HepG2 (cell line): ENCODE results near the gene CCDC160. TPM values are rescaled to one million over a fixed set of nuclear protein-coding genes. Genes with fewer than 3 reads are reported as not detected.

Experiments used
- ATAC-seq: fragments of 200-7000 bp; cut with Tn5 transposase; 3 replicates; pipeline ENCODE4 v1.9.1; 2020; ENCODE audit warnings: mild to moderate bottlenecking, moderate library complexity
- BruUV-seq: library from RNA; stranded (reverse); fragments of 400-500 nt; replicated peaks from 2 replicates; lab custom pipeline; 2021; lab: Mats Ljungman, UMichigan
- CTCF ChIA-PET: fragments of 300-600 bp; formaldehyde crosslinking; extraction: SDS; loops from one replicate; lab custom pipeline; 2021; ENCODE audit warnings: low total read pairs, inconsistent platforms, low intra/inter-chr PET ratio; lab: Yijun Ruan, JAX
- POLR2A ChIA-PET: fragments of 350-600 bp; sonication (Branson Sonifier 250); formaldehyde crosslinking; loops from one replicate; lab custom pipeline; 2020; ENCODE audit warnings: antibody characterized with exemption, inconsistent platforms; lab: Yijun Ruan, JAX
- DNase-seq: peaks from one replicate; pipeline ENCODE4 v3.0.0-alpha.2; 2015; ENCODE audit warnings: low spot score
- FAIRE-seq: peaks from 3 replicates; lab custom pipeline; 2011; peaks lifted over from hg19 to GRCh38; lab: Jason Lieb, UNC
- H2AFZ ChIP-seq: one replicate; pipeline ENCODE4 v1.6.1; 2011; ENCODE audit warnings: low read length, inconsistent platforms
- H3K27ac ChIP-seq: fragments of 300-600 bp; 3 replicates; pipeline ENCODE4 v1.8.0; 2011; ENCODE audit warnings: mixed run types, mild to moderate bottlenecking, mixed read lengths, low read length, inconsistent platforms; ENCODE audit not compliant: insufficient read depth; ENCODE audit errors: extremely low read length
- H3K27me3 ChIP-seq, 2 experiments: fragments of 200-600 bp in 1 of 2; 2 replicates in 1 of 2; 3 replicates in 1 of 2; pipeline versions ENCODE4 v1.6.0 to v1.8.0; 2011; ENCODE audit warnings: low read length in 2 of 2, mild to moderate bottlenecking in 2 of 2, moderate library complexity in 2 of 2, inconsistent platforms in 1 of 2; ENCODE audit not compliant: insufficient read depth in 2 of 2, control insufficient read depth in 1 of 2
- H3K36me3 ChIP-seq, 2 experiments: fragments of 200-600 bp in 1 of 2; replicated peaks in 1 of 2; 2 replicates in 1 of 2; 3 replicates in 1 of 2; pipeline versions ENCODE4 v1.5.1 to v1.8.0; 2011; ENCODE audit warnings: low read length in 2 of 2, inconsistent platforms in 1 of 2; ENCODE audit not compliant: insufficient read depth in 2 of 2, control insufficient read depth in 1 of 2
- H3K4me1 ChIP-seq: 2 replicates; pipeline ENCODE4 v1.5.1; 2012; ENCODE audit warnings: low read length, inconsistent platforms; ENCODE audit not compliant: insufficient read depth
- H3K4me2 ChIP-seq: 2 replicates; pipeline ENCODE4 v1.6.0; 2011; ENCODE audit warnings: low read depth, low read length, inconsistent platforms
- H3K4me3 ChIP-seq, 3 experiments: fragments of 200-600 bp in 1 of 3; sonication (generic), shearing (Covaris generic) in 1 of 3; replicated peaks in 1 of 3; 2 replicates each; pipeline ENCODE4 v1.5.1; 2011 to 2016; ENCODE audit warnings: low read length in 3 of 3, inconsistent platforms in 2 of 3, low read depth in 2 of 3, mild to moderate bottlenecking in 2 of 3, control low read depth in 1 of 3, mixed read lengths in 1 of 3; ENCODE audit not compliant: insufficient read depth in 1 of 3
- H3K79me2 ChIP-seq: one replicate; pipeline ENCODE4 v1.6.1; 2011; ENCODE audit warnings: low read length, inconsistent platforms; ENCODE audit not compliant: insufficient read depth
- H3K9ac ChIP-seq: 2 replicates; pipeline ENCODE4 v1.6.0; 2011; ENCODE audit warnings: mild to moderate bottlenecking, low read depth, low read length, inconsistent platforms; ENCODE audit not compliant: insufficient read depth
- H3K9me3 ChIP-seq: 2 replicates; pipeline ENCODE4 v1.5.1; 2012; ENCODE audit warnings: mild to moderate bottlenecking, low read length
- H4K20me1 ChIP-seq: 2 replicates; pipeline ENCODE4 v1.6.0; 2011; ENCODE audit warnings: inconsistent platforms, mild to moderate bottlenecking, low read length, moderate library complexity; ENCODE audit not compliant: insufficient read depth
- GLI4 ChIP-seq: sonication (generic); formaldehyde crosslinking; IDR thresholded peaks from 2 replicates; pipeline ENCODE4 v1.5.1; 2020; ENCODE audit warnings: missing genetic modification reagents, mild to moderate bottlenecking, moderate library complexity, borderline replicate concordance
- HMG20A ChIP-seq: IDR thresholded peaks from 2 replicates; pipeline ENCODE4 v1.6.1; 2016; ENCODE audit warnings: borderline replicate concordance
- ISX ChIP-seq: sonication (generic); formaldehyde crosslinking; conservative IDR thresholded peaks from 2 replicates; pipeline ENCODE4 v1.5.0; 2020; ENCODE audit warnings: missing genetic modification reagents
- KLF16 ChIP-seq, 2 experiments: sonication (generic) in 1 of 2; formaldehyde crosslinking in 1 of 2; IDR thresholded peaks; 2 replicates each; pipeline versions ENCODE4 v1.6.1 to v1.8.0; 2016 to 2023; ENCODE audit warnings: missing genetic modification reagents in 2 of 2, missing compliant biosample characterization in 1 of 2
- ZNF274 ChIP-seq: sonication (generic); formaldehyde crosslinking; IDR thresholded peaks from 2 replicates; pipeline ENCODE4 v1.5.1; 2020; ENCODE audit warnings: mild to moderate bottlenecking, missing genetic modification reagents
- ZNF292 ChIP-seq: sonication (generic); formaldehyde crosslinking; IDR thresholded peaks from 2 replicates; pipeline ENCODE4 v1.8.1; 2022; ENCODE audit warnings: mild to moderate bottlenecking, low read depth, missing genetic modification reagents, borderline replicate concordance
- ZNF724P ChIP-seq: sonication (generic); formaldehyde crosslinking; IDR thresholded peaks from 2 replicates; pipeline ENCODE4 v1.8.0; 2022; ENCODE audit warnings: missing genetic modification reagents, borderline replicate concordance
- ZNF746 ChIP-seq: sonication (generic); formaldehyde crosslinking; IDR thresholded peaks from 2 replicates; pipeline ENCODE4 v1.8.0; 2022; ENCODE audit warnings: mild to moderate bottlenecking, missing genetic modification reagents
- ZNF749 ChIP-seq: sonication (generic); formaldehyde crosslinking; IDR thresholded peaks from 2 replicates; pipeline ENCODE4 v1.8.0; 2022; ENCODE audit warnings: mild to moderate bottlenecking, missing genetic modification reagents, moderate library complexity, borderline replicate concordance
- ZNF841 ChIP-seq: sonication (generic); formaldehyde crosslinking; IDR thresholded peaks from 2 replicates; pipeline ENCODE4 v1.8.1; 2023; ENCODE audit warnings: missing genetic modification reagents, borderline replicate concordance
- WGBS: methylation state at CpG from one replicate; pipeline ENCODE4 v1.1.6; 2017; ENCODE audit warnings: low lambda C conversion rate; 5-methylcytosine and 5-hydroxymethylcytosine counted together
- in situ Hi-C: cut with HindIII; loops from 2 replicates; pipeline ENCODE4 v1.10.0; 2017; ENCODE audit warnings: low pct_unique_long_range_greater_than_20kb; ENCODE audit not compliant: extremely low pct_ligation_motif_present
- intact Hi-C: fragments of 100-400 bp; cut with micrococcal nuclease; formaldehyde crosslinking; loops from one replicate; pipeline ENCODE4 v1.10.0; 2022; ENCODE audit not compliant: unreplicated experiment
- polyA plus RNA-seq, 8 experiments: library from polyadenylated mRNA; depleted of rRNA in 3 of 8; stranded (reverse) in 7 of 8; unstranded in 1 of 8; fragments of >200 nt; fragmentation: Illumina TruSeq in 4 of 8; extraction: Trizol in 4 of 8; gene quantifications; 2 replicates each; pipeline versions ENCODE4 v1.2.1 to v1.2.3, GENCODE V29; 2011 to 2016; ENCODE audit warnings: low read depth in 4 of 8, missing spikeins in 1 of 8, mixed read lengths in 1 of 8; ENCODE audit not compliant: insufficient read depth in 1 of 8
- total RNA-seq, 5 experiments: library from RNA; depleted of rRNA; stranded (reverse); fragments of >200 nt; fragmentation: Illumina TruSeq; extraction: Trizol; gene quantifications; 2 replicates each; pipeline ENCODE4 v1.2.3, GENCODE V29; 2016; ENCODE audit warnings: low read depth in 1 of 5
- TF ChIP-seq, protein P1 (sequence below): sonication (generic); formaldehyde crosslinking; IDR thresholded peaks from 2 replicates; pipeline ENCODE4 v1.8.0; 2022; ENCODE audit warnings: missing genetic modification reagents, mild to moderate bottlenecking, moderate library complexity, borderline replicate concordance
- TF ChIP-seq, protein P2 (sequence below): sonication (generic); formaldehyde crosslinking; conservative IDR thresholded peaks from 2 replicates; pipeline ENCODE4 v1.5.0; 2020; ENCODE audit warnings: missing genetic modification reagents
- TF ChIP-seq, protein P3 (sequence below): sonication (generic); formaldehyde crosslinking; IDR thresholded peaks from 2 replicates; pipeline ENCODE4 v1.4.0; 2020; ENCODE audit warnings: missing genetic modification reagents

Gene CCDC160
- total and polyA plus RNA-seq, 2 of the 13 experiments (the other 11 are each of a cell fraction or from before 2014, with no cell fraction given): not detected

DNA sequence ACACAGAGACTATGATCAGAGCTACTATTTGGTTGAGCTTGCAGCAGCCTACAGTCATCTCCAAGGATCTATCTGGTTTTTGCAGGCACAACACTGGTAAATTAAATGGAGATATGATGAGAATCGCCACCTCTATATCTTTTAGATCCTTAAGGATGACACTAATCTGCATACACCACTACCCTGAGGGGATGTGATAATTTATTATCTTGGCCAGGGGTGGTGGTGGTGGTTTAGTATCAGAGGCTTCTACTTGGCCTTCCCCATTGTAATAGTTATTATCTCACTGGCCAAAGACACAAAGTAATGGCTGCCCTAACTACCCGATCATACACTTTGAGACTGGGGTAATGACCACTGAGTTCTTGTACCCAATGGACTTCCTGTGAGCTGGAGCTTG is 21.2 kb downstream of the CCDC160 start:
- no peak overlapping the region for H3K27ac ChIP-seq
- DNase-seq (no peak), FAIRE-seq (no peak), ATAC-seq (no peak)
- ChIA-PET CTCF (no interaction called here), POLR2A (no interaction called here)
- TF ChIP-seq ZNF841 (CRISPR knock-in tag) (no peak), KLF16 (CRISPR knock-in tag; IDR thresholded peaks at IDR 0.05) (no peak), ZNF746 (CRISPR knock-in tag) (no peak), ZNF292 (CRISPR knock-in tag) (no peak), ZNF724P (CRISPR knock-in tag) (no peak), ZNF749 (no peak), GLI4 (CRISPR knock-in tag) (no peak), ZNF274 (CRISPR knock-in tag) (no peak), HMG20A (CRISPR knock-in tag) (no peak), ISX (CRISPR knock-in tag) (no peak)
- TF ChIP-seq, protein P1, sequence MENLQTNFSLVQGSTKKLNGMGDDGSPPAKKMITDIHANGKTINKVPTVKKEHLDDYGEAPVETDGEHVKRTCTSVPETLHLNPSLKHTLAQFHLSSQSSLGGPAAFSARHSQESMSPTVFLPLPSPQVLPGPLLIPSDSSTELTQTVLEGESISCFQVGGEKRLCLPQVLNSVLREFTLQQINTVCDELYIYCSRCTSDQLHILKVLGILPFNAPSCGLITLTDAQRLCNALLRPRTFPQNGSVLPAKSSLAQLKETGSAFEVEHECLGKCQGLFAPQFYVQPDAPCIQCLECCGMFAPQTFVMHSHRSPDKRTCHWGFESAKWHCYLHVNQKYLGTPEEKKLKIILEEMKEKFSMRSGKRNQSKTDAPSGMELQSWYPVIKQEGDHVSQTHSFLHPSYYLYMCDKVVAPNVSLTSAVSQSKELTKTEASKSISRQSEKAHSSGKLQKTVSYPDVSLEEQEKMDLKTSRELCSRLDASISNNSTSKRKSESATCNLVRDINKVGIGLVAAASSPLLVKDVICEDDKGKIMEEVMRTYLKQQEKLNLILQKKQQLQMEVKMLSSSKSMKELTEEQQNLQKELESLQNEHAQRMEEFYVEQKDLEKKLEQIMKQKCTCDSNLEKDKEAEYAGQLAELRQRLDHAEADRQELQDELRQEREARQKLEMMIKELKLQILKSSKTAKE (CRISPR knock-in tag): no peak
- TF ChIP-seq, protein P2, sequence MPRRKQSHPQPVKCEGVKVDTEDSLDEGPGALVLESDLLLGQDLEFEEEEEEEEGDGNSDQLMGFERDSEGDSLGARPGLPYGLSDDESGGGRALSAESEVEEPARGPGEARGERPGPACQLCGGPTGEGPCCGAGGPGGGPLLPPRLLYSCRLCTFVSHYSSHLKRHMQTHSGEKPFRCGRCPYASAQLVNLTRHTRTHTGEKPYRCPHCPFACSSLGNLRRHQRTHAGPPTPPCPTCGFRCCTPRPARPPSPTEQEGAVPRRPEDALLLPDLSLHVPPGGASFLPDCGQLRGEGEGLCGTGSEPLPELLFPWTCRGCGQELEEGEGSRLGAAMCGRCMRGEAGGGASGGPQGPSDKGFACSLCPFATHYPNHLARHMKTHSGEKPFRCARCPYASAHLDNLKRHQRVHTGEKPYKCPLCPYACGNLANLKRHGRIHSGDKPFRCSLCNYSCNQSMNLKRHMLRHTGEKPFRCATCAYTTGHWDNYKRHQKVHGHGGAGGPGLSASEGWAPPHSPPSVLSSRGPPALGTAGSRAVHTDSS (CRISPR knock-in tag): no peak
- TF ChIP-seq, protein P3, sequence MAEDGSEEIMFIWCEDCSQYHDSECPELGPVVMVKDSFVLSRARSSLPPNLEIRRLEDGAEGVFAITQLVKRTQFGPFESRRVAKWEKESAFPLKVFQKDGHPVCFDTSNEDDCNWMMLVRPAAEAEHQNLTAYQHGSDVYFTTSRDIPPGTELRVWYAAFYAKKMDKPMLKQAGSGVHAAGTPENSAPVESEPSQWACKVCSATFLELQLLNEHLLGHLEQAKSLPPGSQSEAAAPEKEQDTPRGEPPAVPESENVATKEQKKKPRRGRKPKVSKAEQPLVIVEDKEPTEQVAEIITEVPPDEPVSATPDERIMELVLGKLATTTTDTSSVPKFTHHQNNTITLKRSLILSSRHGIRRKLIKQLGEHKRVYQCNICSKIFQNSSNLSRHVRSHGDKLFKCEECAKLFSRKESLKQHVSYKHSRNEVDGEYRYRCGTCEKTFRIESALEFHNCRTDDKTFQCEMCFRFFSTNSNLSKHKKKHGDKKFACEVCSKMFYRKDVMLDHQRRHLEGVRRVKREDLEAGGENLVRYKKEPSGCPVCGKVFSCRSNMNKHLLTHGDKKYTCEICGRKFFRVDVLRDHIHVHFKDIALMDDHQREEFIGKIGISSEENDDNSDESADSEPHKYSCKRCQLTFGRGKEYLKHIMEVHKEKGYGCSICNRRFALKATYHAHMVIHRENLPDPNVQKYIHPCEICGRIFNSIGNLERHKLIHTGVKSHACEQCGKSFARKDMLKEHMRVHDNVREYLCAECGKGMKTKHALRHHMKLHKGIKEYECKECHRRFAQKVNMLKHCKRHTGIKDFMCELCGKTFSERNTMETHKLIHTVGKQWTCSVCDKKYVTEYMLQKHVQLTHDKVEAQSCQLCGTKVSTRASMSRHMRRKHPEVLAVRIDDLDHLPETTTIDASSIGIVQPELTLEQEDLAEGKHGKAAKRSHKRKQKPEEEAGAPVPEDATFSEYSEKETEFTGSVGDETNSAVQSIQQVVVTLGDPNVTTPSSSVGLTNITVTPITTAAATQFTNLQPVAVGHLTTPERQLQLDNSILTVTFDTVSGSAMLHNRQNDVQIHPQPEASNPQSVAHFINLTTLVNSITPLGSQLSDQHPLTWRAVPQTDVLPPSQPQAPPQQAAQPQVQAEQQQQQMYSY (CRISPR knock-in tag): no peak
- intact Hi-C loops: no loop called here
- H3K79me2 ChIP-seq: no peaks in the 10 kb centered on the region
- H3K4me1 ChIP-seq: no peaks in the 10 kb centered on the region
- 0 out of 5 replicates have a peak, but pooled peaks cover 0 to 2% of the 10 kb centered on the region in 2 experiments for H3K27me3 ChIP-seq
- H4K20me1 ChIP-seq: no peaks in the 10 kb centered on the region
- no peaks in the 10 kb centered on the region for H3K9me3 ChIP-seq
- H3K9ac ChIP-seq: no peak overlapping the region
- no peak overlapping the region for H3K4me3 ChIP-seq
- no peak overlapping the region for H2AFZ ChIP-seq
- H3K4me2 ChIP-seq: no peak overlapping the region
- WGBS: 0% methylated on average over 1 of the region's 2 CpGs
- in situ Hi-C loops: no loop called here
- BruUV-seq: no TSS peak
- no peaks in the 10 kb centered on the region for H3K36me3 ChIP-seq
